HEK293 (cell line): ENCODE measurements around the gene ELL.

Experiments
- CTCF ChIP-seq: fragments of 450-650 bp; formaldehyde crosslinking; IDR thresholded peaks from 2 replicates; pipeline ENCODE4 v1.5.1; 2016; ENCODE audit warnings: missing biosample characterization, missing genetic modification characterization
- ZBTB11 ChIP-seq: fragments of 450-650 bp; formaldehyde crosslinking; conservative IDR thresholded peaks from 2 replicates; pipeline ENCODE4 v1.5.1; 2016; ENCODE audit warnings: low read depth, missing biosample characterization, missing genetic modification characterization
- ZNF239 ChIP-seq: fragments of 450-650 bp; formaldehyde crosslinking; IDR thresholded peaks from 2 replicates; pipeline ENCODE4 v1.5.1; 2016; ENCODE audit warnings: missing biosample characterization, missing genetic modification characterization
- ZNF521 ChIP-seq: fragments of 450-650 bp; formaldehyde crosslinking; IDR thresholded peaks from 2 replicates; pipeline ENCODE4 v1.5.1; 2017; ENCODE audit warnings: missing biosample characterization, mild to moderate bottlenecking, missing genetic modification characterization
- TF ChIP-seq, protein P1 (sequence below): fragments of 450-650 bp; formaldehyde crosslinking; IDR thresholded peaks from 2 replicates; pipeline ENCODE4 v1.5.1; 2016; ENCODE audit warnings: missing biosample characterization, missing genetic modification characterization

- TF ChIP-seq ZNF239 (no peak), CTCF (tag by site-specific recombination) (no peak; the same call in 1 of the 2 replicates), ZBTB11 (tag by site-specific recombination) (no peak), ZNF521 (tag by site-specific recombination) (no peak)
- TF ChIP-seq, protein P1, sequence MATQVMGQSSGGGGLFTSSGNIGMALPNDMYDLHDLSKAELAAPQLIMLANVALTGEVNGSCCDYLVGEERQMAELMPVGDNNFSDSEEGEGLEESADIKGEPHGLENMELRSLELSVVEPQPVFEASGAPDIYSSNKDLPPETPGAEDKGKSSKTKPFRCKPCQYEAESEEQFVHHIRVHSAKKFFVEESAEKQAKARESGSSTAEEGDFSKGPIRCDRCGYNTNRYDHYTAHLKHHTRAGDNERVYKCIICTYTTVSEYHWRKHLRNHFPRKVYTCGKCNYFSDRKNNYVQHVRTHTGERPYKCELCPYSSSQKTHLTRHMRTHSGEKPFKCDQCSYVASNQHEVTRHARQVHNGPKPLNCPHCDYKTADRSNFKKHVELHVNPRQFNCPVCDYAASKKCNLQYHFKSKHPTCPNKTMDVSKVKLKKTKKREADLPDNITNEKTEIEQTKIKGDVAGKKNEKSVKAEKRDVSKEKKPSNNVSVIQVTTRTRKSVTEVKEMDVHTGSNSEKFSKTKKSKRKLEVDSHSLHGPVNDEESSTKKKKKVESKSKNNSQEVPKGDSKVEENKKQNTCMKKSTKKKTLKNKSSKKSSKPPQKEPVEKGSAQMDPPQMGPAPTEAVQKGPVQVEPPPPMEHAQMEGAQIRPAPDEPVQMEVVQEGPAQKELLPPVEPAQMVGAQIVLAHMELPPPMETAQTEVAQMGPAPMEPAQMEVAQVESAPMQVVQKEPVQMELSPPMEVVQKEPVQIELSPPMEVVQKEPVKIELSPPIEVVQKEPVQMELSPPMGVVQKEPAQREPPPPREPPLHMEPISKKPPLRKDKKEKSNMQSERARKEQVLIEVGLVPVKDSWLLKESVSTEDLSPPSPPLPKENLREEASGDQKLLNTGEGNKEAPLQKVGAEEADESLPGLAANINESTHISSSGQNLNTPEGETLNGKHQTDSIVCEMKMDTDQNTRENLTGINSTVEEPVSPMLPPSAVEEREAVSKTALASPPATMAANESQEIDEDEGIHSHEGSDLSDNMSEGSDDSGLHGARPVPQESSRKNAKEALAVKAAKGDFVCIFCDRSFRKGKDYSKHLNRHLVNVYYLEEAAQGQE = no peak
Observed at GRCh38 chr19:18440415-18440877, 81.4 kb downstream of the ELL start.
